Aorta (tissue), 5 donors: ENCODE results near the gene BHLHE40. TPM values are rescaled to one million over a fixed set of nuclear protein-coding genes. Genes with fewer than 3 reads are reported as not detected.

Experiments
- ATAC-seq: fragments of 200-7000 bp; cut with Tn5 transposase; one replicate; pipeline ENCODE4 v1.9.1; 2022; ENCODE audit warnings: moderate library complexity; ENCODE audit not compliant: low FRiP score
- DNase-seq, 2 donors: peaks; one replicate each; pipeline ENCODE4 v3.0.0-alpha.2; 2020
- H3K27ac ChIP-seq, 2 donors: one replicate each; pipeline ENCODE4 v1.5.1; 2013; ENCODE audit warnings: low read length in 2 of 2, mild to moderate bottlenecking in 2 of 2, moderate library complexity in 2 of 2, control low read depth in 1 of 2, inconsistent platforms in 1 of 2, low read depth in 1 of 2
- H3K27me3 ChIP-seq, 2 donors: one replicate each; pipeline ENCODE4 v1.6.1; 2013; ENCODE audit warnings: control low read depth in 1 of 2, low read length in 1 of 2, mild to moderate bottlenecking in 1 of 2, moderate library complexity in 1 of 2; ENCODE audit not compliant: insufficient read depth in 2 of 2, control insufficient read depth in 1 of 2
- H3K36me3 ChIP-seq, 2 donors: one replicate each; pipeline ENCODE4 v1.6.1; 2013; ENCODE audit warnings: control low read depth in 1 of 2, low read length in 1 of 2, mild to moderate bottlenecking in 1 of 2; ENCODE audit not compliant: insufficient read depth in 2 of 2, control insufficient read depth in 1 of 2
- H3K4me1 ChIP-seq, 2 donors: one replicate each; pipeline ENCODE4 v1.6.1; 2013; ENCODE audit warnings: low read length in 2 of 2, control low read depth in 1 of 2, mild to moderate bottlenecking in 1 of 2, moderate library complexity in 1 of 2; ENCODE audit not compliant: insufficient read depth in 2 of 2, control insufficient read depth in 1 of 2
- H3K4me3 ChIP-seq, 2 donors: one replicate each; pipeline ENCODE4 v1.5.1; 2013; ENCODE audit warnings: low read length in 2 of 2, control low read depth in 1 of 2, mild to moderate bottlenecking in 1 of 2
- H3K9me3 ChIP-seq: one replicate; pipeline ENCODE4 v1.6.1; 2013; ENCODE audit warnings: mild to moderate bottlenecking, low read length; ENCODE audit not compliant: control insufficient read depth
- WGBS, 2 donors: extraction: QIAGEN DNeasy Blood & Tissue Kit; methylation state at CpG; one replicate each; pipeline ENCODE4 v1.1.7; 2013; 5-methylcytosine and 5-hydroxymethylcytosine counted together
- intact Hi-C, 2 donors: fragments of 100-400 bp; cut with DNase I; formaldehyde crosslinking; loops; one replicate each; pipeline versions ENCODE4 v1.14.2 to v1.15.0; 2022
- polyA plus RNA-seq, 2 donors: library from polyadenylated mRNA; stranded (reverse); fragments of 200-250 nt; gene quantifications; one replicate each; pipeline ENCODE4 v1.2.3, GENCODE V29; 2013
- total RNA-seq, 2 donors: library from RNA; stranded (reverse); fragmentation: NEBNext Ultra II Directional; extraction: Animal tissue kit (Norgen Biotek cat#: 25700); gene quantifications; one replicate each; pipeline ENCODE4 v1.2.1, GENCODE V29; 2021
- donor health status: healthy with polysubstance abuse.
- donor health status: Bipolar disorder and iron deficiency.
- donor health status: DM: no; HTN: no; CAD: no.
- donor health status: DM: no; HTN: no; CAD: no.
- donor health status: DM: yes; HTN: yes; CAD: no.

Gene BHLHE40
- total and polyA plus RNA-seq, 4 donors = 15.2 to 181 (median 62.8) TPM

DNA sequence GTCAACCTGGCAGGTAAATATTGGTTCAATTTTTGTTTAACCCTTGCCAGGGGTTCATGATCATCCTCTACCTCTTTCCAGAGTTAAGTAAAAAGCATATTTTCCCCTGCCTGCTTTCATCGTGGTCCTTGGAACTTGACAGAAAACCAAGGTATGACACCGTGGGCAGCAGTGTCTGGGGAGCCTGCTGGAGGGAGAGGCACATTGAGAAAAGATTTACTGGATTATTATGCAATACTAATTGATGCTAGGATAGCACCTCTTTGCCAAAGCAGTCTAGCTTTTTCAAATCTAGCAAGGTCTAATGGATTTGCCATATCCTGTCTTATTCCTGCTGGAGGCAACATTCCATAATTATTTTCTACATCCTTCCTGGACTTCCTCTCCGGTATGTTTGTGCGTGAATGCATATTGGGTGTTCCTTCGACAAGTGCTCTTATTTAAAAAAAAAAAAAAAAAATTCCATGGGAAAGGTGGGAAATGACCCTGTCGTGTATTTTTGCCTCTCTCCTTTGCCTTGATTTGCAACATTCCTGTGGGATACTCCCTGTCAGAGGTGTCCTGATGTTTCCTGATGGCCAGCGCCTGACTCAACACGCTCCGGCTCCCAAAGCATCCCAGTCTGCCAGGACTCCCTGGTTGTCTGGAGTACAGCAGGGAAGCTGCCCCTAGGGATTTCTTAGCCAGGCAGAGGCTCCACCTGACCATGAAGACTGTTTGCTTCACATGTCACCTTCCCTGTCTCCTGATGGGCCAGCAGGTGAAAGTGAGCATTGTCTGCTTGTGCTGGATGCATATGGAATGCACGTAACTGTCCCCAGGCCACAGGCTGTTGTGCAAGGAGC lies 6.3 kb downstream of the BHLHE40 start:
- intact Hi-C loops = loop anchor here (2.0 kb wide), 1 partner anchor 41 kb away; no protein-coding TSS in a partner anchor
- Histone ChIP-seq H3K4me3 (no peak overlapping the region), H3K27ac (peak overlapping the region; percentile 87 to 91), H3K27me3 (no peaks in the 10 kb centered on the region), H3K36me3 (no peaks in the 10 kb centered on the region), H3K9me3 (no peaks in the 10 kb centered on the region), H3K4me1 (no peaks in the 10 kb centered on the region)
- WGBS, 2 donors = 66 to 68% methylated on average over 10 of the region's 10 CpGs
- ATAC-seq = no peak
- no peak for DNase-seq

DNA sequence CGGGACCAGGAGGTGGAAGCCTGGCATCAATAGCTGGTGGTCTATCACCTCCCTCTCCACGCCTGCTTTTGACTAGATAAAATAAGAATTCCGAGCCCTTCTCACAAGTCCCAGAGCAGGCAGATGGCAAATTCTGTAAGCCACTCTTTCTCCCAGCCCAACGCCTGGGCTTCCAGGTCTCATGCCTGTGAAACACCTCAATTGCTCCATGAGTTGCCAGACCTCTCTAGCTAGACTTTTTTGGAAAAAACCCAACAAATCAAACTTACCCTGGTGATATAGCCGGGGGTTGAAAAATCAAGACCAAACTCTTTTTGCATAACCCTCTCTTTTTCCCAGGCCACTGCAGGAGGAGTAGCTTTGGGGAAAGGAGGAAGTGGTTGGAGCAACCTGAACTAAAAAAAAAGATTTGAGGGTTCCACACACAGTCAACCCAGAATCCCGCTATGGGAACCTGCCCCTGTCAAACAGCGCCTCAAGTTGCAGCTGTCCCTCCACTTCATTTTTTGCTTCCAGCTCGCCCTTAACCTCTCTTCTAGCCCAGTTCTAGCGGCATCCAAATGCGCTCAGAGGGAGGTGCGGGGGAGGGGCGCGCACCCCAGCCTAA lies 7.0 kb downstream of the BHLHE40 start:
- intact Hi-C loops = loop anchor here (2.0 kb wide), 1 partner anchor 41 kb away; no protein-coding TSS in a partner anchor
- no peak for DNase-seq
- Histone ChIP-seq H3K27me3 (no peaks in the 10 kb centered on the region), H3K36me3 (no peaks in the 10 kb centered on the region), H3K4me3 (no peak overlapping the region), H3K9me3 (no peaks in the 10 kb centered on the region), H3K4me1 (no peaks in the 10 kb centered on the region), H3K27ac (peak overlapping the region; percentile 82 to 91)
- 28% methylated on average over 13 of the region's 13 CpGs for WGBS, 2 donors
- ATAC-seq = no peak

DNA sequence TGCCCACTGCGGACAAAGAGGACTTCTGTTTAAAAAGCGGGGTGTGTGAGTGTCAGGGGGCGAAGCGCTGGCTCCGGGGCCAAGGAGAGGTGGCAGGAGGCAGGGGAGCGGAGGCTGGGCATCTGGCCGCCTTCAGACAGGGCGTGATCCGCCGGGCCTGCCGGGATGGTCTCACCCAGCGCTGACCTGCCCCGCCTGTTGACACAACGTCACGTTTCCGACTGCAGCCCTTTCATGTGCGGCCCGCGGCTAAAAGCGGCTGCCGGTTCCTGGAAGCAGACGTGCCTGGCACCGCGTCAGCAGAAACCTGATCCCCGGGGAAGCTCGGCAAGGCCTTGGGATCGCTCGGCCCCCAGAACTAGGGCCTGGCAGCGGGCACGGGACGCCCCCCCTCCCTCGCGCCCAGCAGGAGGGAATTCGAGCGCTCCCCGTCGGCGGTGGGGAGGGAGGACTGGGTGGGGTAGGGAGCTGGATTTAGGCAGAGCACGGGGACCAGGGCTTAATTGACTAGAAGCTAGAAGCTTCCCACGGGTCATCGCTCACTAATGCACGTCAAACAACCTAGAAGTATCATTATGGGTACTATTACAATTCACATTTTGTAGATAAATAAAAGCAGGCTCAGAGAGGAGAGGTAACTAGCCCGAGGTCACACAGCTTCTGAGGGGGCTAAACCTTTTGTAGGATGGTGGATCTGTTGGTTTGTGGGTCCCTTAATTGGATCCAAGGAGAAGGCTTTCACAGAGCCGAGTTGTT lies 7.7 kb downstream of the BHLHE40 start:
- peak; percentile 94 for ATAC-seq
- Histone ChIP-seq H3K4me1 (no peaks in the 10 kb centered on the region), H3K4me3 (peak overlapping the region in 1 of 2 donors; percentile 17), H3K36me3 (no peaks in the 10 kb centered on the region), H3K27ac (peak overlapping the region; percentile 82 to 91), H3K27me3 (no peaks in the 10 kb centered on the region), H3K9me3 (no peaks in the 10 kb centered on the region)
- peak; percentile 98 to 99 for DNase-seq
- WGBS, 2 donors = 2 to 3% methylated on average over 35 to 44 of the region's 44 CpGs
- intact Hi-C loops = loop anchor here (2.0 kb wide), 1 partner anchor 40 kb away; no protein-coding TSS in a partner anchor

DNA sequence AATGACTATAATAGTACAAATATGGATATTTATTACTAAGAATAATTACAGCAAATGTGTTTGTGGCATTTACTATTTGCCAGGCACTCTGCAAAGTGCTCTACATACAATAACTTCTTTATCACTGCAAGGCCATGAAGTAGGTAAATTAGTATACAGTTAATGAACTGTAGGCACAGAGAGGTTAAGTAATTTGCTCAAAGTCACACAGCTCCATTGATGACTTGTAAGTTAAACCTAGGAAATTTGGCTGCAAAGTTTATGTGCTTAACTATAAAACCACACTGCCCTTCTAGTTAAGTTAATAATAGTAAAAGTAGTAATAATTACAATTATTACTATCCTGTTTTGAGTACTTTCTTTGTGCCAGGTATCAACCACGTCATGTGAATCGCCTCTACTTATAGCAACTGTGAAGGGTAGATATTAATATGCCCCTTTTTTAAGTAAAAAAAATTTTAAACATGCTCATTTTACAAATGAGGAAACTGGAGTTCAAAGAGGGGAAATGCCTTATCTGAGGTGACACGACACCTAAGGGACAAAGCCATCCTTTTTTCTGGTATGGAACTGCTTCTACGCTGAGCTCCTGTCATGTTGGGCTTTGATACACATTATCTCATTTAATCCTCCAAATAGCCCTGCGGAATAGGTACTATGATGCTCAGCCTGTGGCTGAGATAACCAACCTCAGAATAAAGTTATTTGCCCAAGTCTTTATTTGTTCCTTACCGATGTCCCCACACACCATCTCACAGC lies 8.5 kb downstream of the BHLHE40 start:
- Histone ChIP-seq H3K36me3 (no peaks in the 10 kb centered on the region), H3K27ac (peak overlapping the region; percentile 38 to 82), H3K4me3 (peak overlapping the region in 1 of 2 donors; percentile 17), H3K27me3 (no peaks in the 10 kb centered on the region), H3K4me1 (no peaks in the 10 kb centered on the region), H3K9me3 (no peaks in the 10 kb centered on the region)
- intact Hi-C loops = loop anchor here (2.0 kb wide), 1 partner anchor 39 kb away; no protein-coding TSS in a partner anchor
- DNase-seq (no peak), ATAC-seq (no peak)
- 85 to 90% methylated on average over 6 of the region's 6 CpGs for WGBS, 2 donors

DNA sequence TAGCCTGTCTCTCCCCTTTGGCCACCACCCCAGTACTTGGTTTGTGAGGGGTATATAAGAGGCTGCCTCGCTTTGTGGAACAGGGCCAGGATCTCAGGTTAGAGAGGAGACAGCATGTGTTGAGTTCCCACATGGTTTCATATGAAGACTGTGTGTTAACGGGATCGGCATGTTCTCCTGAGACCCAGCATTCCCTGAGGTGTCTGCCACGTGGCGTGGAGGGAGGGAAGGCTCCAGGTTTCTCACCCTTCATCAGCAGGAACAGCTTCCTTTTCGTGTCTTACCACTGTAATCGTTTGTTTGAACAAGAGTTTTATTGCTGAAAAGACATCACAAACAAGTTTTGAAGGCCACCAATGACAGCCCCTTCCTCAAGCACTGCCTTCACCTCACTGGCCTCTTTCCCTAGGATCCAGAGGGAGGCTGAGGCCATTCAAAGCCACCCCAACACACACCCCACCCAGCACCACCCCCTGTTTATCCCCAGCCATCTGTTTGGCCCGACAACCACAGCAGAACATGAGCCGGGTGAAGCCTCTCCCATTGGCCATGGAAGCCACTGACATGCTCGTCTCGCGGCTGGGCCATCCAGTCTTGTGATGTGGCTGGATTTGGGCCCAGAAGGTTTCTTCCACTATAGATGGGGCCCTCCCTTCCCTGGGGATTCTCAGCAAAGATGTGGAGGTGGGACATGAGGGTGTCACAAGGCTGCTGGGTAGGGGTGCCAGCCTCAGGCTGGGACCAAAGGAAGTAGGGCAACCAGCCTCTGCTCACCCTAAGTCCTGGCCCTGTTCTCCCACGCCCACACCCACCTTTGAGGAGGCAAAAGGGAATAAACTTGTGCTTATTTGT lies 10.0 kb downstream of the BHLHE40 start:
- intact Hi-C loops = no loop called here
- Histone ChIP-seq H3K36me3 (no peaks in the 10 kb centered on the region), H3K4me3 (no peak overlapping the region), H3K27ac (peak overlapping the region in 1 of 2 donors; percentile 16), H3K4me1 (no peaks in the 10 kb centered on the region), H3K9me3 (no peaks in the 10 kb centered on the region), H3K27me3 (no peaks in the 10 kb centered on the region)
- WGBS, 2 donors = 67 to 72% methylated on average over 13 of the region's 13 CpGs
- ATAC-seq (no peak), DNase-seq (peak; percentile 61 to 67)

DNA sequence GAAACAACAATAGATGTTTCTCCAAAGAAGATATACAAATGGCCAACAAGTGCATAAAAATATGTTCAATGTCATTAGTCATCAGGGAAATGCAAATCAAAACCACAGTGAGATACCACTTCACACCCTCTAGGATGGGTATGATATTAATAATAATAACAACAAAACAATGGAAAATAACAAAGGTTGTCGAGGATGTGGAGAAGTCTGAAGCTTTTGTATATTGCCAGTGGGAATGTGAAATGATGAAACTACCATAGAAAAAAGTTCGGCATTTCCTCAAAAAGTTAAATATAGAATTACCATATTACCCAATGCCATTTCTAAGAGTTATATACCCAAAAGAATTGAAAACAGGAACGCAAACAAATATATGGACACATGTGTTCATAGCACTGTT lies 10.8 kb downstream of the BHLHE40 start:
- Histone ChIP-seq H3K27ac (no peak overlapping the region), H3K36me3 (no peaks in the 10 kb centered on the region), H3K27me3 (no peaks in the 10 kb centered on the region), H3K9me3 (no peaks in the 10 kb centered on the region), H3K4me3 (no peak overlapping the region), H3K4me1 (no peaks in the 10 kb centered on the region)
- 78 to 80% methylated on average over 3 of the region's 3 CpGs for WGBS, 2 donors
- DNase-seq = no peak
- intact Hi-C loops = no loop called here
- no peak for ATAC-seq

DNA sequence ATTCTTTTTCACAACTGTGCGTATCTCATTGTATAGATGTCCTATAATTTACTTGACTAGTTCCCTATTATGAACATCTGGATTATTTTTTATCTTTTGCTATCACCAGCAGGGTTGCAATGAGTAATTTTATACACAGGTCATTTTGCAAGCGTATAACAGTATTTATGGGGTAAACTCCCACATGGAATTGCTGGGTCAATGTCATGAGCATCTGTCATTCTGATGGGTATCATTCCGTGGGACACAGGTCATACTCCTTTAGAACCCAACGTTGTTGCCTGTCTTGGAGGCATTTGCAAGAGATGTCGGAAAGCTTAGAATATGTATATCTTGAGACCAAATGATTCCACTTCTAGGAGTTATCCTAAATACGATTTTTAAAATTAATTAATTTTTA lies 12.9 kb downstream of the BHLHE40 start:
- H3K9me3 ChIP-seq = no peaks in the 10 kb centered on the region
- no peak overlapping the region for H3K4me3 ChIP-seq
- H3K4me1 ChIP-seq = no peaks in the 10 kb centered on the region
- H3K27ac ChIP-seq = no peak overlapping the region
- DNase-seq (no peak), ATAC-seq (no peak)
- intact Hi-C loops = no loop called here
- WGBS, 2 donors = 87 to 90% methylated on average over 6 of the region's 6 CpGs
- H3K27me3 ChIP-seq = no peaks in the 10 kb centered on the region
- no peaks in the 10 kb centered on the region for H3K36me3 ChIP-seq
